ENCODE data around the gene DNMT3B. TPM values are rescaled to one million over a fixed set of nuclear protein-coding genes. Genes with fewer than 3 reads are reported as not detected.
A peak's percentile ranks its signal among the peaks of the same experiment; 100 is the strongest.

Gene DNMT3B
- total and polyA plus RNA-seq, 9 of the 15 experiments (the other 6 are each of a cell fraction or from before 2014, with no cell fraction given), result 9.3 to 74.8 (median 49.1) TPM

GRCh38 chr20:32764005-32764960 is 2.1 kb downstream of the DNMT3B start (continued):
- no peak for TF ChIP-seq CTCFL (IDR thresholded peaks at IDR 0.05; ENCODE audit: borderline replicate concordance, insufficient read depth, low read depth, low read length, poor library complexity, severe bottlenecking)
- no peak for TF ChIP-seq REST (IDR thresholded peaks at IDR 0.05; ENCODE audit: borderline replicate concordance)
- TF ChIP-seq REST (CRISPR knock-in tag; IDR thresholded peaks at IDR 0.05; ENCODE audit: low read depth), result no peak
- TF ChIP-seq SP1 (CRISPR knock-in tag; IDR thresholded peaks at IDR 0.05), result no peak
- no peak for TF ChIP-seq NFYB (IDR thresholded peaks at IDR 0.05; ENCODE audit: extremely low read depth, insufficient read length)
- no peak; the same call in 1 of the 2 replicates for TF ChIP-seq CHD2 (IDR thresholded peaks at IDR 0.05; ENCODE audit: low read depth, low read length)
- 0 out of 2 replicates have a peak, but pooled peaks have one; percentile 22 for TF ChIP-seq CXXC5 (CRISPR knock-in tag; IDR thresholded peaks at IDR 0.05)
- TF ChIP-seq ATF7 (IDR thresholded peaks at IDR 0.05), result no peak
- TF ChIP-seq, protein P1, sequence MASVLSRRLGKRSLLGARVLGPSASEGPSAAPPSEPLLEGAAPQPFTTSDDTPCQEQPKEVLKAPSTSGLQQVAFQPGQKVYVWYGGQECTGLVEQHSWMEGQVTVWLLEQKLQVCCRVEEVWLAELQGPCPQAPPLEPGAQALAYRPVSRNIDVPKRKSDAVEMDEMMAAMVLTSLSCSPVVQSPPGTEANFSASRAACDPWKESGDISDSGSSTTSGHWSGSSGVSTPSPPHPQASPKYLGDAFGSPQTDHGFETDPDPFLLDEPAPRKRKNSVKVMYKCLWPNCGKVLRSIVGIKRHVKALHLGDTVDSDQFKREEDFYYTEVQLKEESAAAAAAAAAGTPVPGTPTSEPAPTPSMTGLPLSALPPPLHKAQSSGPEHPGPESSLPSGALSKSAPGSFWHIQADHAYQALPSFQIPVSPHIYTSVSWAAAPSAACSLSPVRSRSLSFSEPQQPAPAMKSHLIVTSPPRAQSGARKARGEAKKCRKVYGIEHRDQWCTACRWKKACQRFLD (CRISPR knock-in tag; IDR thresholded peaks at IDR 0.05), result no peak
- TF ChIP-seq KLF6 (CRISPR knock-in tag; IDR thresholded peaks at IDR 0.05; ENCODE audit: borderline replicate concordance), result no peak
- TF ChIP-seq CAMTA2 (CRISPR knock-in tag; conservative IDR thresholded peaks at IDR 0.05), result no peak
- TF ChIP-seq ZNF778 (CRISPR knock-in tag; IDR thresholded peaks at IDR 0.05), result no peak
- no peak for TF ChIP-seq HMG20A (CRISPR knock-in tag; conservative IDR thresholded peaks at IDR 0.05)
- TF ChIP-seq ZBTB7A (IDR thresholded peaks at IDR 0.05; ENCODE audit: borderline replicate concordance, control insufficient read depth, low read depth, low read length), result peak; percentile 83
- TF ChIP-seq PHF20 (IDR thresholded peaks at IDR 0.05; ENCODE audit: partially characterized antibody), result no peak
- TF ChIP-seq ZNF785 (CRISPR knock-in tag; IDR thresholded peaks at IDR 0.05), result no peak

Measured in K562 (cell line).